GM19324 (cell line): ENCODE results near the gene MSH2.
"Not testable (repeated sequence)": the region's sequence is repeated elsewhere in the genome, so short reads cannot be mapped to it uniquely, and the experiment has no call there.

ENCODE experiments used
- ATAC-seq: cut with Tn5 transposase; IDR thresholded peaks from one replicate; pipeline ENCODE4 v1.9.1; 2021; ENCODE audit warnings: mild to moderate bottlenecking, moderate library complexity; ENCODE audit not compliant: unreplicated experiment, low FRiP score

The MSH2 gene

GRCh38 chr2:47471429-47472116, 68.6 kb downstream of the MSH2 start:
- no peak for ATAC-seq

- no peak for ATAC-seq
Observed at GRCh38 chr2:47479863-47480262, 76.9 kb downstream of the MSH2 start.

GRCh38 chr2:47483191-47483590, 80.2 kb downstream of the MSH2 start:
- ATAC-seq = no peak

- no peak for ATAC-seq
Observed at GRCh38 chr2:47484396-47484795, 81.4 kb downstream of the MSH2 start.

- no peak for ATAC-seq
Observed at GRCh38 chr2:47485177-47485576, 82.2 kb downstream of the MSH2 start.

GRCh38 chr2:47485751-47486300, 82.9 kb downstream of the MSH2 start:
- ATAC-seq = no peak

GRCh38 chr2:47486841-47487497, 84.0 kb downstream of the MSH2 start:
- ATAC-seq = no peak

- ATAC-seq = no peak
Observed at GRCh38 chr2:47487498-47487875, 84.5 kb downstream of the MSH2 start.

GRCh38 chr2:47488870-47489584, 86.1 kb downstream of the MSH2 start:
- no peak for ATAC-seq

GRCh38 chr2:47490406-47490805, 87.5 kb downstream of the MSH2 start:
- ATAC-seq = no peak

GRCh38 chr2:47493317-47494035, 90.5 kb downstream of the MSH2 start:
- no peak for ATAC-seq

- no peak for ATAC-seq
Observed at GRCh38 chr2:47494267-47495130, 91.5 kb downstream of the MSH2 start.

- no peak for ATAC-seq
Observed at GRCh38 chr2:47497843-47498460, 95.0 kb downstream of the MSH2 start.

GRCh38 chr2:47499093-47499492, 96.1 kb downstream of the MSH2 start:
- no peak for ATAC-seq

GRCh38 chr2:47499621-47500309, 96.8 kb downstream of the MSH2 start:
- no peak for ATAC-seq

GRCh38 chr2:47501374-47502200, 98.6 kb downstream of the MSH2 start:
- no peak for ATAC-seq

GRCh38 chr2:47502498-47502897, 99.5 kb downstream of the MSH2 start:
- not testable (repeated sequence) for ATAC-seq

- ATAC-seq = peak; percentile 76
Observed at GRCh38 chr2:47503481-47504070, 100.6 kb downstream of the MSH2 start.
